Daoy (cell line): ENCODE data around the gene C3orf33. TPM values are rescaled to one million over a fixed set of nuclear protein-coding genes. Genes with fewer than 3 reads are reported as not detected.

Source experiments
- DNase-seq: peaks from one replicate; pipeline ENCODE4 v3.0.0-alpha.2; 2015; ENCODE audit warnings: low read depth
- total RNA-seq: library from RNA; depleted of rRNA; stranded (reverse); fragments of >200 nt; shearing (Covaris generic); gene quantifications from 2 replicates; pipeline ENCODE4 v1.2.3, GENCODE V29; 2014

The C3orf33 gene
- total RNA-seq, 1 experiment from 2014 or later, result 2.6 TPM

- DNase-seq, result no peak
Observed at GRCh38 chr3:155785662-155786295, 20.3 kb downstream of the C3orf33 start.

GRCh38 chr3:155782390-155782953 lies 23.6 kb downstream of the C3orf33 start:
- no peak for DNase-seq

- DNase-seq, result no peak
Observed at GRCh38 chr3:155780291-155780690, 25.8 kb downstream of the C3orf33 start.

GRCh38 chr3:155778462-155778861 lies 27.6 kb downstream of the C3orf33 start:
- no peak for DNase-seq

- no peak for DNase-seq
Observed at GRCh38 chr3:155772801-155773200, 33.3 kb downstream of the C3orf33 start.

- no peak for DNase-seq
Observed at GRCh38 chr3:155771126-155771525, 35.0 kb downstream of the C3orf33 start.

GRCh38 chr3:155766206-155766605 lies 39.9 kb downstream of the C3orf33 start:
- DNase-seq, result no peak

GRCh38 chr3:155763870-155764463 lies 42.1 kb downstream of the C3orf33 start:
- DNase-seq, result no peak

GRCh38 chr3:155760653-155761052 lies 45.4 kb downstream of the C3orf33 start:
- DNase-seq, result no peak

GRCh38 chr3:155757577-155757976 lies 48.5 kb downstream of the C3orf33 start:
- DNase-seq, result no peak

- no peak for DNase-seq
Observed at GRCh38 chr3:155753038-155753639, 52.9 kb downstream of the C3orf33 start.

- DNase-seq, result no peak
Observed at GRCh38 chr3:155748611-155749365, 57.3 kb downstream of the C3orf33 start.

GRCh38 chr3:155747946-155748290 lies 58.2 kb downstream of the C3orf33 start:
- no peak for DNase-seq

- no peak for DNase-seq
Observed at GRCh38 chr3:155747286-155747945, 58.7 kb downstream of the C3orf33 start.

GRCh38 chr3:155746703-155747102 lies 59.4 kb downstream of the C3orf33 start:
- DNase-seq, result no peak

GRCh38 chr3:155745795-155746550 lies 60.1 kb downstream of the C3orf33 start:
- DNase-seq, result peak; percentile 55

- DNase-seq, result peak; percentile 83
Observed at GRCh38 chr3:155744626-155745324, 61.3 kb downstream of the C3orf33 start, which contains the start of gene PLCH1. PLCH1 (minus strand) TSS chr3:155745071; CDS start chr3:155704224, 40,847 bp downstream.

- peak; percentile 82 for DNase-seq
Observed at GRCh38 chr3:155744010-155744625, 62.0 kb downstream of the C3orf33 start.

GRCh38 chr3:155743606-155744005 lies 62.5 kb downstream of the C3orf33 start:
- DNase-seq, result no peak
